Glomerular endothelial cell (primary cell): ENCODE results near the gene PRSS36. TPM values are rescaled to one million over a fixed set of nuclear protein-coding genes. Genes with fewer than 3 reads are reported as not detected.
"Not testable (repeated sequence)": the region's sequence is repeated elsewhere in the genome, so short reads cannot be mapped to it uniquely, and the experiment has no call there.

Experiments used
- DNase-seq: peaks from one replicate; pipeline ENCODE4 v3.0.0-alpha.2; 2011; ENCODE audit warnings: low read depth, low spot score; ENCODE audit errors: extremely low read depth
- total RNA-seq: library from RNA; depleted of rRNA; stranded (reverse); fragments of >200 nt; gene quantifications from 2 replicates; pipeline ENCODE4 v1.2.3, GENCODE V29; 2015

Gene PRSS36
- total RNA-seq, 1 donor from 2014 or later: not detected

GRCh38 chr16:31184888-31185287 lies 35.0 kb upstream of the PRSS36 start:
- DNase-seq: no peak

DNA sequence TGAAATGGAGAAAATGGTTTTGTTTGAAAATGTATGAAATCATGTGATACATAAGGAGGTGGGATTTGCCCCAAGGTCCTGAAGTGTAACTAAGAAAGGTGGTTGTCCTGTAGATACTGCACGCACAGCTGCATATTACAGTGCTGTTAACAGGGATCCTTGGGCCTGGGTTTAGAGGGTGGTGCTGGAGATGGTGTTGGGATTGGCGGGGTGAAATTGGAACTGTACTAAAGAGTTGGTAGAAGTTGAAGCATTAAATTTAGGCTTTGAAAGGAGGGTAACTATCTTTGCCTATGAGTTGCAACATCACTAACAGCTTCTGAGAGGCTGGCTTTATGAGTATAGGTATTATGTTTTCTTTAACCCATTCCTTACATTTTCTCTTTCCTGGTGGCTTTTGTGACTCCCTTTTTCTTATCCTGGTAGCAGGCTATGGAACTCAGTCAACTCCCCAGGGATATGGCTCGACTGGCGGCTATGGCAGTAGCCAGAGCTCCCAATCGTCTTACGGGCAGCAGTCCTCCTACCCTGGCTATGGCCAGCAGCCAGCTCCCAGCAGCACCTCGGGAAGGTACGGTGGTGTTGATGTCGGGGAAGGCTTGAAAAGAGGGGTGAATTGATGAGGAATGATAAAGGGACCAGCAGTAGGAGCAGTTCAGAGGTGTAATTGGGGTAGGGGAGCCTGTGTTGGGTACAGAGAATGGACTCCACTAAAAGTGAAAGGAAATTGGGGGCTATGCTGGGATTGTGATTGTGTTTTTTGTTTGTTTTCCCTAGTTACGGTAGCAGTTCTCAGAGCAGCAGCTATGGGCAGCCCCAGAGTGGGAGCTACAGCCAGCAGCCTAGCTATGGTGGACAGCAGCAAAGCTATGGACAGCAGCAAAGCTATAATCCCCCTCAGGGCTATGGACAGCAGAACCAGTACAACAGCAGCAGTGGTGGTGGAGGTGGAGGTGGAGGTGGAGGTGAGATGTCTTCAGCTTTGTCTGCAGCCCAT lies 33.9 kb upstream of the PRSS36 start:
- no peak for DNase-seq

DNA sequence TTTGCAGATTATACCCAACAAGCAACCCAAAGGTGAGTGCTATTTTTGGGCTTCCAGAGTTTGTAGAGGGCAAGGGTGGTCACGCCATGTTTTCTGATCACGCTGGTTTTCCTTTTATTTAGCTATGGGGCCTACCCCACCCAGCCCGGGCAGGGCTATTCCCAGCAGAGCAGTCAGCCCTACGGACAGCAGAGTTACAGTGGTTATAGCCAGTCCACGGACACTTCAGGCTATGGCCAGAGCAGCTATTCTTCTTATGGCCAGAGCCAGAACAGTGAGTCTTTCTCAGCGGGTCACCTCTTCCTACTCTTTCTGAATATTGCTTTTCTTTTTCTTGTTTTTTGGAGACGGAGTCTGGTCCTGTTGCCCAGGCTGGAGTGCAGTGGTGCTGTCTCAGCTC lies 32.5 kb upstream of the PRSS36 start:
- DNase-seq: no peak

DNA sequence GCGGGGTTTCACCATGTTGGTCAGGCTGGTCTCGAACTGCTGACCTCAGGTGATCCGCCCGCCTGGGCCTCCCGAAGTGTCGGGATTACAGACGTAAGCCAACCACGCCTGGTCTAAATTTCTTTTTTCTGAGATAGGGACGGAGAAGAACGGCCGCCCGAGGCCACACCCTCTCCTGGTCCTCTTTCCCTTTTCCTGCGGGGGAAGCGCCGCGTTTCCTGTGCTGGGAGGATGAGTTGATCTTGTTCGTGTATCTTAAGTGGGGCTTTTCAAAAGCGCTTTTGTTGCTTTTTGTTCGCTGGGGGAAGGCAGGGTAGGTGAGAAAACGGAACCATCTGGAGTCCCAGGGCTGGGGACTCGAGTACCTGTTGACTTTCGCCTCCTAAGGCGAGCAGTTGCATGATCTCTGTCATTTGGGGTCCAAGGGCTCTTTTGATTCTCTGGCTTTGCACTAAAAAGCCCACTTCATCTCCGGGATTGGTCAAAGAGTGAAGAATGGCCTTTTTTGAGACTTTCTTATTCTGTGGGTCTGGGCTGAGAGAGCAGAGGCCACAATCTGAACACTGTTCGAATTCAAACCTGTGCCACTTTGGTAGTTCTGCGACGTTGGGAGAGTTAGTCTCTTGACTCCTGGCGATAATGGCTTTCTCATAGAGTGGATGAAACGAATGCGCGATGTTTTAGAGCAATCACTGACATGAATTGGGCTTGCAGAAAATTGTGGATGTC lies 31.4 kb upstream of the PRSS36 start:
- no peak for DNase-seq

DNA sequence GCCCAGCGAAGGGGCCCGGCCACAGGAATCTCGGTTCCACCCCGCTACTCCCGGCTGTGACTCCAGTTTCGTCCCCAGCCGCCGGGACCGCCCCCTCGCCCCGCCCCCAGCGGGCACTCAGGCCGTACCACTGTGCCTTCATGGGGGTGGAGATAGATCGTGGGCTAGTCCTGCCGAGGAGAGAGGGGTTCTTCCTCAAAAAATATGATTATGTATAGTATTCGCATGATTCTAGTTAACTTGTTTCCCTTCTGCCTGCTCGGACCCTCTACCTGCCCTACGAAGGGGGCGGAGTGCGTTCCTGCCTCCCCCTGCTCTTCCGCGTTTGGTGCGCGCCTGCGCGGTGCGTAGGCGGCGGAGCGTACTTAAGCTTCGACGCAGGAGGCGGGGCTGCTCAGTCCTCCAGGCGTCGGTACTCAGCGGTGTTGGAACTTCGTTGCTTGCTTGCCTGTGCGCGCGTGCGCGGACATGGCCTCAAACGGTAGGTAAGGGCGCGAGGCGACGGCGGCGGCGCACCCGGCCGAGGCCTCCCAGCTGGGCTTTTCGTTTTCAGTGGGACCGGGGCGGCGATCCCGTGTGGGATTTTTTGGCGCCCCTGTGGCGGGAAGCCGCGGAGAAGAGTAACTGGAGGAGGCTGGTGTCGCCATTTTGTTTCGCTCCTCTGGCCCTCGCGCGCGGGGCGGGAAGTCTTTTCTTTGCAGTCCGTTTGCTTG lies 30.0 kb upstream of the PRSS36 start, which contains the start of gene FUS:
FUS (plus strand) TSS at position 393 of the 713 bp plus-strand sequence; CDS start at position 469, 76 bp downstream.
- peak; percentile 52 for DNase-seq

DNA sequence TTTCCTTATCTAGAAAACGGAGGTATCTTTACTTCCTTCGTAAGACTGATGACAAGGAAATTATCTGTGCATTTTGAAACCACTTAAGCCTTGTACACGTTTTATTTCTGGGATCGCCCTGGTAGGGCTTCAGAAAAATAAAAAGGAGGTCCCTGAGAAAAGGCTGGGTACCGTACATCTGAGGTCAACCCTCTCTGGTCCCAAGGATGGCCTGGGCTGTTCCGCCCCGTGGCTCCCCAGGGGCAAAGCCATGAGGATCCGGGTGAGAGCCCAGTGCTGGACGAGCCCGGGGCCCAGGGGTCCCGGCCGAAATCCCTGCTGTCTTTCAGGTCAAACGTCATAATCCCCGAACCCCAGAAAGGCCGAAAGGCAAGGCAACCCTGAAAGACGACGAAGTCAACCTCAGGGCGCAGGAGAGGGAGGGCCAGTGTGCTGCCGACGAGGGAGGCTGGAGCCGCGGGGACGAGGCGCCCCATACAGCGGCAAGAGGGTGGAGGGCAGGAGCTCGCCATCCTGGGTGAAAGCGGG lies 29.4 kb upstream of the PRSS36 start:
- no peak for DNase-seq

GRCh38 chr16:31177136-31177535 lies 27.3 kb upstream of the PRSS36 start:
- no peak for DNase-seq

DNA sequence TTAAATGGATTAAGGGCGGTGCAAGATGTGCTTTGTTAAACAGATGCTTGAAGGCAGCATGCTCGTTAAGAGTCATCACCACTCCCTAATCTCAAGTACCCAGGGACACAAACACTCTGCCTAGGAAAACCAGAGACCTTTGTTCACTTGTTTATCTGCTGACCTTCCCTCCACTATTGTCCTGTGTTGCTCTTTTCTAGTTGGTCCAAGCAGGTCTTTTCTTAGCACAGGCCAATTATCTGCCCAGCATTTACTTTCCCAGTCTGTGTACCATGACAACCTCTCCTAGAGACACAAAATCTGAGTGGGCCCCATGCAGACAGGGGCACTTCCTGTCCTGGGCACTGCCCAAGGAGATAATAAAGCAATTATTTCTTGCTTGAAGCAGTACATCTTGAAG lies 20.2 kb upstream of the PRSS36 start:
- DNase-seq: not testable (repeated sequence)

GRCh38 chr16:31168848-31169247 lies 19.0 kb upstream of the PRSS36 start:
- no peak for DNase-seq

GRCh38 chr16:31167315-31167714 lies 17.4 kb upstream of the PRSS36 start:
- DNase-seq: no peak

DNA sequence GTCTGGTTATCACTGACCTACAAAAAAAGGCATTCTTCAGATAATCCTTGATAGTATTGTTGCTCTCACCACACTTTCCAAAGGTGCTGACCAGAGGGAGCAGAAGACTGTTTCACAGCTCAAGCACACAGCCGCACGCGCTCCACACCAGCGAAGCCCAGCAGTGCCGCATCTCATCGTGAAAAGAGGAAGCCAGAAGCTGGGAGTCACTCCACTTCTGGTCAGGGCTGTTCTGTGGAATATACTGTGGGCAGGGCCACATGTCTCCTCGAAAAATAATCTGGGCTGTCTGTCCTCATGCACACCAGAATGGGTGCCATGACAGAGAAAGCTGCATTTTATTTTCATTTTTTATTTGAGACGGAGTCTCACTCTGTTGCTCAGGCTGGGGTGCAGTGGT lies 7.3 kb upstream of the PRSS36 start:
- DNase-seq: no peak

DNA sequence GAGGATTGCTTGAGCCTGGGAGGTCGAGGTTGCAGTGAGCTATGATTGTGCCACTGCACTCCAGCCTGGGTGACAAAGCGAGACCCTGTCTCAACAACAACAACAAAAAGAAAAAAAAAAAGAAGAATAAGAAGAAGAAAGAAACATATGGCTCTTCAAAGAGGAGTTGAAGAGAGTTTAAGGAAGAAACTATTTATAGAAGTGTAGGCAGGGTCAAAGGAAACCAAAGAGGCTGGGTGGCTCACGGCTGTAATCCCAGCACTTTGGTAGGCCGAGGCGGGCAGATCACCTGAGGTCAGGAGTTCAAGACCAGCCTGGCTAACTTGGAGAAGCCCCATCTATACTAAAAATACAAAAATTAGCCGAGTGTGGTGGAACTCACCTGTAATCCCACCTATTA lies 1.1 kb upstream of the PRSS36 start:
- DNase-seq: not testable (repeated sequence)

- no peak for DNase-seq
Observed at GRCh38 chr16:31149332-31149731, 534 bp downstream of the PRSS36 start.

- no peak for DNase-seq
Observed at GRCh38 chr16:31148896-31149295, 970 bp downstream of the PRSS36 start.

- DNase-seq: no peak
Observed at GRCh38 chr16:31148281-31148728, 1.6 kb downstream of the PRSS36 start.

DNA sequence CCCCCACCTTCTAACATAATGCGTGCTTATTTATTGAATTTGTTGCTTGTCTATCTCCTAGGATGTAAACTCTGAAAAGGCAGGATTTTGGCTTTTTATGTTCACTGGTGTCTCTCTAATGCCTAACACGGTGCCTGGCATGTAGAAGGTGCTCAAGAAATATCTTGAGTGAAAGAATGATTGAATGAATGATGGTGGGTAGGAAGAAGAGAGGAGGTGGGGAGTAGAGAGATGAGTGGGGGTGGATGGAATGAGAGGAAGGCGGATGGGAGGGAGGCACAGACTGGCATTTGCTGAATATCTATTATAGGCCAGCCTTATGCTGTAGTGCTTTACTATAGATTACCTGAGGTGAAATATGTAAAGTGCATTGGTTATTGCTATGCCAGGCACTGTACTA lies 2.3 kb downstream of the PRSS36 start:
- DNase-seq: no peak

DNA sequence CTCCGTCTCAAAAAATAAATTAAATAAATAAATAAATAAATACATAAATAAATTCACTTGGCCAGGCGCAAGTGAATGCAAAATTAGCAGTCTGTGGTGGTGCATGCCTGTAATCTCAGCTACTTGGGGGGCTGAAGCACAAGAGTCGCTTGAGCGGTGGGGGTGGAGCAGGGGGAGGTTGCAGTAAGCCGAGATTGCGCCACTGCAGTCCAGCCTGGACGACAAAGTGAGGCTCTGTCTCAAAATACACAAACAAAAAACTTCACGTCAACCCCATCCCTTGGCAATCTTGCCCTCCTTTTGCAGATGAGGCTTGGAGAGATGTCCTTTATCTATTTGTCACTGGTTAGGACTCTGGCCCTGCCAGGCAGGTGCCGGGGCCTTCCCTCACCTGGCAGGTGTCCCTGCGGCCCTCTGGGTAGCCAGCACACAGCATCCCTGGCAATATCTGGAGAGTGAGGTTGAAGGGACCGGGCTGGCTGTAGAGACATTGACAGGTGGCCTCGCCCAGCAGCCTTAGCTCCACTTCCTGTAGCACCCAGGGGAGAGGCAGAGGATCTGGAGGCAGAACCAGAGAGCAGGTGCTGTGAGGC lies 4.4 kb downstream of the PRSS36 start:
- no peak for DNase-seq

- DNase-seq: not testable (repeated sequence)
Observed at GRCh38 chr16:31144418-31144817, 5.4 kb downstream of the PRSS36 start.

DNA sequence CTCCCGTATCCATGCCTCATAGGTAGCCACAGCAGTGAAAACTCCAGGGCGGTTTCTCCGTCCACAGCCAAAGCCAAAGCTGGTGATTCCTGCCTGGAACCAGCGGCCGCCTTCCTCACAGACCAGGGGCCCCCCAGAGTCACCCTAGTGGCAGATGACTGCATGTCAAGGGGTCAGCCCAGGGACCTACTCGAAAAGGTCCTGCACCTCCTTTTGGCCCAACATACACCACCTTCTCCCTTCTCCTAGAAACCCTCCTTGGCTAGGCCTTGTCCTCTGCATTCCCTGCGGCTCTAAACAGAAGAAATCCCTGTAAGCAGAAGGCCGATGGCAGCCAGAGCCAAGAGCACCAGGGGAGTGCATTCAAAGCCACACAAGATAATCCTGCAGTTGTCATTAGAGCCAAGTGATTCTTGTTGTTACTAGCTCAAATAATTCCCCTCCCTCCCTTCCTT lies 6.1 kb downstream of the PRSS36 start:
- DNase-seq: no peak

GRCh38 chr16:31143011-31143693 lies 6.7 kb downstream of the PRSS36 start:
- no peak for DNase-seq
